Stimulated activated CD8-positive, alpha-beta memory T cell treated with anti-CD3 and anti-CD28 coated beads, Interleukin-4, amount 100 ng/mL, for 24 hours (primary cell): ENCODE results near the gene DGCR6L.
A peak's percentile ranks its signal among the peaks of the same experiment; 100 is the strongest.
"Not testable (repeated sequence)": the region's sequence is repeated elsewhere in the genome, so short reads cannot be mapped to it uniquely, and the experiment has no call there.

Source experiments
- DNase-seq: peaks from one replicate; pipeline ENCODE4 v3.0.0-alpha.2; 2020; ENCODE audit warnings: low read depth

Gene DGCR6L

DNA sequence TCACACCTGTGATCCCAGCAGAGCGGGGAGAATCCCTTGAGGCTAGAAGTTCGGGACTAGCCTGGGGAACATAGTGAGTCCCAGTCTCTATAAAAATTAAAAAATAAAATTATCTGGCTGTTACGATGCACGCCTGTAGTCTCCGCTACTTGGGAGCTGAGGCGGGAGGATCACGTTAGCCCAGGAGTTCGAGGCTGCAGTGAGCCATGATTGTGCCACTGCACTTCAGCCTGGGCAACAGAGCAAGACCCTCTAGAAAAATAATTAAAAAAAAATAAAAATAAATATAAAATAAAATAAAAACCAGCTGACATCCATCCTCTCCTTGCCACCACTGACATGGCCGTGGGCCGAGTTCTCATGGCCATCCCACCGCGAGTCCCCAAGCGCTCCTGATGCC lies 44.0 kb downstream of the DGCR6L start:
- DNase-seq, result no peak

DNA sequence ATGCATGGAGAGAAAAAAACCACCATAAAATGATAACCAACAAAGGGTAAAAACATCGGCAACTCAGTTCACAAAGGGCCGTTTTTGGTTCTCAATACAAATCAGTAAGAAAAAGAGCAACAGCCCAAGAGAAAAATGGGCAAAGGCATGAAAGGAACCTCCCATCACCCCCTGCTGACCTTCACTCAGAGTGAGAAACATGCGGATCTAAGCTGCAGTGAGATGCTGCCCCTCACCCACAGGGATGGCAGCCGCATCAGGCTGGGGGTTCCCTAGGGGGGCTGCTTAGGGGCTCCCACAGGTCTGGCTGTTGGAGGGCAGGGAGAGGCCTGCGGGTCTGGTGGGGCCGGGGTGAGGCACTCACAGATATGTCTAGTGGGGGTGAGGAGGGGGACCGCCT lies 44.5 kb downstream of the DGCR6L start:
- not testable (repeated sequence) for DNase-seq

DNA sequence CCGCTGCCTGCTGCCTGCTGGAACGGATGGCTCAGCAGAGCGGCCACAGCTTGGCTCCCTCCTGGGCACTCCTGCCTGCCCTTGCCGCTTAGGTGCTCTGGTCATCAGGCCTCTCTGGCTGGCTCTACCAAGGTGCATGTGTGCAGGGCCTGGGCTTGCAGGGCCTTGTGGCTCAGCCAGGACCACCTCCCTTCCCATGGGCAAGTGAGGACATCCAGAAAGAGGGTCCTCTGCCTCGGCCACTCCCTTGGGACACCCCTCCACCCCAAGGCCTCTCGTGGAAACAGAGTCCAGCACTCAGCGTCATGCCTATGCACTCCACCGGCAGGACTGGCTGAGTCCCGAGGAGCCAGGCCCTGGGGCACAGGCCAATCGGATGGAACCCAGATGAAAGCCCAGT lies 45.5 kb downstream of the DGCR6L start:
- not testable (repeated sequence) for DNase-seq

DNA sequence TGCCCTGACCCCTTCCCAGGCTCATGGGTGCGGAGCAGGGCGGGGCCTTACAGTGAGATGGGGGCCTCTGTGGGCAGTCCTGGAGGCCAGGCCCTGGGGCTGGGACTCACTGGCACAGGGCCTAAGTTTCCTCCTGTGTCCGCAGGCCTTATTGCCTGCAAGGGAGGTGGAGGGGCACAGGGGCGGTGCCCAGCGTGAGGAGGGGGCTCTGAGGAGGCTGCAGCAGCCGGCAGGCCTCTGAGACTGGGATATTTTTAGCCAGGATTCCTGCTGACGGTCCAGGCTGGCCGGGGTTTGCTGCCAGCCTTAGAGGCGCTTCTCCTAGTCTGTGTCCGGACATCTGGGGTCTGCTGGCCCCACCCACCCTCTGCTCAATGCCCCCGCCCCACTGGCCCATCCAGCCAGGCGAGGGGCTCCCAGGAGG lies 46.1 kb downstream of the DGCR6L start:
- DNase-seq, result no peak

DNA sequence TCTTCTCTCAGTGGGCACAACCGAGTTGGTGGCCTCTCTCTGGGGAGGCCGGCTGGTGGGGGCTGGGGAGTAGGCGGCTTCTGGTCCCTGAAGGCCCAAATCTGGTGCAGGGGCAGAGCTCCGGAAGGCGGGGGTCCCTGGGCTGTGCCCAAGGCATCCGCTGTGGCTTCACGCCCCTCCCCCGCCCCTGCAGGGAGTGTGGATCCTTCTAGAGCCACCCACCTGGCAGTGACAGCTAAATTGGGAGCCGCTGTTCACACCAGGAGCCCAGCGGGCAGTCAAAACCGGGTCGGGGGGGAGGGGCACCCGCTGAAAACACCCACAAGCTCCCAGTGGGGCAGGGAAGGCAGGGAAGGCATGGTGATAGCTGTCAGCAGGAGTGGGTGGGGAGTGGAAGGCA lies 47.2 kb downstream of the DGCR6L start:
- DNase-seq, result no peak

DNA sequence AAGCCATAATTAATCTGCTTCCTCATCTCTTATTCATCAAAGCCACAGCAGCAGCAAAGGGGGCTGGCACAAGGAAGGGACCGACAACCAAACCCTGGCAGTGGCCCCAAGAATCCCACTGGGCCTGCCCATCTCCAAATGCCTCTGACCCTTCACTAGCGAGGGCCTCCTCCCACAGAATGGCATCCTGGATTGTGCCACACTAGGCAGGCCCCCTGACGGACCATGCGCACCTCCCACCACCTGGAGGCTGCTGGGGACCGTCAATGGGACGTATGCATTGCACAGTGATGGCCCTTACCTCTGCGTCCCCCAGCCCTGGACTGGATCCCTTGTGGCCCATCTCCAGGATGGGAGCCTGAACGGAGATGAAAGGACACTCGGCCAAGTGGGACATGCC lies 47.7 kb downstream of the DGCR6L start:
- DNase-seq, result no peak

DNA sequence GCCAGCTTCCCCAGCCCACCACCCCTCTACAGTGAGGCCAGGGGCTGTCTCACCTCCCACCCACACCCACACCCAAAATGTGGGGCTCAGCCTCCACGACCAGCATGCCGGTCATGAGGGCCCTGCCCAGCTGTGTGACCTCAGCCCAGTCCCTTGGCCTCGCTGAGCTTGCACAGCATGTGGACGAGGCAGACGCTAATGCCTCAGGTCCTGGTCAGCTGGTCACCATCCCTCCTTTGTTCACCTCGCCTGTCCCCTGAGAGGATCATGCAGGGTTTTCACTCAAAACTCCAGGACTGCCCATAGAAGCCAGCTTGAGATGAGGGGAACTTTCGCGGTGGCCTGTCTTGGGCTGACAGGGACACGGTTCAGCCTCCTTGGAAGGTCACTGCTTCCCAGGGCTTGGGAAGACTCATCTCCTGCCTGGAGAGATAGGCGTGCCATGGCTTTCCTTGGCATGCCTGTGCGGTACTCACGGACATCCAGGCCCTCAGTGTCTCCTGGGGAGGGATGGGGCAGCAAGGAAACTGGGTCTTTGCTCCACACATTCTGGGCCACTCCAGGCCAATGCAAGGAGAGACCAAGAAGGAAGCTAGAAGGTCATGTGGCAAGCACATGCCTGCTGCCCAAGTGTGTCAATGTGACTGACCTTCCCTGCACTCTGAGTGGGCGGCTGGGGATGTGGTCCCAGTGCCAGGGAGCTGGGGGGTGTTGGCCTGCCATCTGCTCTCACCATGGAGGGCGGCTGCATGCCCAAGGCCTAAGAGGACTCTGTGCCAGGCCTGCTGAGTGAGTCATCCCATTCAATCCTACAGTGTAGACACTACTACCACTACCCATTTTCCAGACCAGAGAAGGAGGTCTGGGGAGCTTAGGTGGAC lies 48.5 kb downstream of the DGCR6L start:
- no peak for DNase-seq

DNA sequence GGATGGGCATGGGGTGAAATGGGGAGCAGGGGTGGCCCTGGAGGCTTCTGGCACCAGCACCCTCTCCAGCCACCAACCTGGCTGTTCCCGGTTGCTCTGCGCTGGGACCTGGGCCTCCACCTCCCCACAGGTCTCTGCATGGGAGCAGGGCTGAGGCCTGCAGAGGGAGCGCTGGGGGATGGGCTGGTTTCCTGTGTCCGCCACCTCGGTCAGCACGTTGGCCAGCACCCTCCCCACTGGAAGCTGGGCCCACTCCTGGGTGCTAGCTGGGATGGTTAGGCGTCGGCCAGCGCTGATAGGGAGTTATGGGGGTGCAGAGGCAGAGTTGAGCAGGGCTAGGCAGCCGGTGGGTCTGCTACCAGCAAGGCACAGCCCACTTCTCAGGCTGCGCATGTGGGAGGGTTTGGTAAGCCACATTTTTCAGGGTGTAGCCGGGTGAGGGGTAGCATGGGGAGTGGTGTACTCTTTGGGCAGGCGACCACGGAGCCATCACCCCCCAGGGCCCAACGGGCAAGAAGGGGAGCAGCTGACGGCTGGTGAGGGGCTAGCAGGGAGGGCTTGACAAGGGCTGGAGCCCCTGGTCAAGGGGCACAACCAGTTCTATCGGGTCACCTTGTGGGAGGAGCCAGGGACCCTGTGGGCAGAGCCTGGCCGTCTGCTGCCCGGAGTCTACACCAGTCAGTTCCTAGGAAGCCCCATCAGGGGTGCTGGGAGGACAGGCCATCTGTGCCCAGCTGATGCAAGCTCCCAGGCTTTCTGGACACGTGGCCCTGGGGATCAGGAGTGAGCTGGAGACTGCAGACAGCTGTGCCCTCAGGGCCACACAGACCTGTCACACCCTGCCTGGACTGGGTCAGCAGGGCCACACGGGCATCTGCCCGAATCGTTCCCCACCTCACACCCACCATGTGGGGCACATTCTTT lies 49.4 kb downstream of the DGCR6L start:
- not testable (repeated sequence) for DNase-seq

DNA sequence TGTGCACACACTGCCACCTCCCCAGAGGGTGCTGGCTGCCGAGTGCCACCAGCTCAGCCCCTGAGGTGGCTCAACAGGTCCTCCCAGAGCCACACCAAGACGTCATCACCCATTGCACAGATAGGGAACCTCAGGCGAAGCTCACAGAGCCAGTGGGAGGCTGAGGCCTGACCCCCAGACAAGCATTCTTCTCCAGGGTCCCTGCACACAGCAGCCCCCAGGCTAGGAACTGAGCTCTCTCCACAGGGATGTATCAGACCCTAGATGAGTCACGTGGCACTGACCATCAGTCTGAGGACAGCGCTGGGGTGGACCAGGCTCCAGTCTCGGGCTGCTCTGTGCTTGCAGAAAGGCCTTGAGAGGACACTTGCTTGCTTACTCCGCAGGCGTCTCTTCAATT lies 50.2 kb downstream of the DGCR6L start:
- not testable (repeated sequence) for DNase-seq

DNA sequence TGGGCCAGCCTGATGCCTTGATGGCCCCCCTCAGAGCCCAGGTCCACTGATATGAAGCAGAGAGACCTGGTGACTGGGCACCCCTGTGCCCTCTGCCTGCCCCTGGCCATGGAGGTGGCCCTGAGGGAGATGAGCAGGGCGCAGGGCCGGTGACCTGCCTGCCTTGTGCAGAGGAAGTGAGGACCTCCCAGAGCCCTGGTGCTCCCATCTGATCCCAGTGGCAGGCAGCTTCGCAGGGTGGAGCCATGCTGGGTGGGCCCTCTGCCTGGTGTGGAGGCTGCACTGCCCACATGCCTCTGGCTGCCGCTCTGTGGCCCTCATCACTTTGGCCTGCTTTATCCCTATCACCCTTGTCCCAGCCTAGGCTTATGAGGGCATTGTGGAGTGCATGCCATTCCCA lies 50.7 kb downstream of the DGCR6L start:
- not testable (repeated sequence) for DNase-seq

DNA sequence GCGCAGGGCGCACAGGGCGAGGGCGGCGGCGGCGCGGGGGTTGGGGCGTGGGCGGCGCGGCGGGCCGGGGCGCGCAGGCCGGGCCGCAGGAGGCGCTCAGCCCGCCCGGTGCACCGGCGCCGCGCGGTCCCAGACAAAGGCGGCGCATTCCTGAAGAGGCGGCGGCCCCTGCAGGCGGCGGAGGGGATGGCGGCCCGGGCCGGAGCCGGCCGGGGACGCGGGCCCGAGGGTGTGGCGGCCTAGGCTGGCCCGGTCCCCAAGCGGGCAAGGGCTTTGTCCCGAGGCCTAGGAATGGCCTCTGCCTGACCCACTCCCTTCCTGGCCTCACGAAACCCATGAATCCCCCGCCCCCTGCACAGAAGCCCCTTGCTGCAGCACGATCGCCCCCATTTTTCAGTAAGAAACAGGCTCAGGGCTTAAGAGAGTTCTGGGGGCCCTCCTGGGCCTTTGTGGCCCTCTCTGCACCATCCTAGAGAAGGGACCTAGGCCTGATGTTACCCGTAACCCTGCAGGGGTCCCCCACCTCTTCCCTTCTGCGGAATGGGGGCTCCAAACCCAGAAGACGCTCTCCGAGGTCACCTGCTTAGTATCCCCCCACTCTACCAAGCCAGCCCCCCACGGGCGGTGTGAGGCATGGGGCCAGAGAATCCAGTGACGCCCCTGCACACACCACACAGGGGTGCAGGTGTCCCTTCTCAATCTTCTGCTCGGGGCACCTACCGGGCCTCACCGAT lies 51.4 kb downstream of the DGCR6L start, which contains the start of gene RTN4R:
TSS of gene RTN4R (minus strand) at position 40 of the 734 bp plus-strand sequence. CDS start 226 bp downstream, outside the sequence.
- DNase-seq, result peak; percentile 44

DNA sequence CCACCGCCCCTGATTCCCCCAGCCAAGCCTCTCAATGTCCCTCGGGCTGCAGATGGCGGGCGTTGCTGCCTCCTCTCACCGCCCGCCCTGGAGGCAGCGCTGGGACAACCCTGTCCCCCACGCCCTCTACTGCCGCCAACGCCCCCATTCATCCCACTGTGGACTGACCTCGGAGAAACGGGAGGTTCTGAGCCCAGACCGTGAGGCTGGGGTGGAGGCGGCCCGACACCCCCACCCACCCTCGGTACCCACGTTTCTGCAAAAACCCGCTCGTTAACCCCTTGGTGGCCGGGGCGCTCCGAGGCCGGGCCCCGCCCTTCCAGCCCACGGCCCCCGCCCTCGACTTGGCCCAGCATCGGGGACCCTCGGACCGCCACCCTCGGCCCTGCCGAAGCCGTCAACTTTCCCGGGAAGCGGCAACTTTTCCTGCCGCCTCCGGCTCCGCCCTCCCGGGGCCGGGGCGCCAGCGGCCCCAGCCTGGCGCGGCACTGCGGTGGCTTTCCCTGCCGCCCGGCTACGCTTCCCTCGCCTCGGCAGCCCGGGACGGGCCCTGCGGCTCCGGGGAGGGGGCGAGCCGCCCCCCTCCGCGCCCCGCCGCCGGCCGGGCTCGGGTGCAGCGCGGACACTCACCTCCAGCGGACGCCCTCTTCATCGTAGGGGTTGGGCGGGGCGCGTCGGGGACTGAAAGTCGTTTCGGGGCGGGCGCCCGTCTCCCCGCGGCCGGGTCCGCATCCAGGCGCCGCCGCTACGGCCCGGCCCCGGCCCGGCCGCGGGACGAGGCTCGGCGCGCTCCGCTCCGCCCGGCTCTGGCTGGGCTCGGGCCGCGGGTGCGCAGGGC lies 52.2 kb downstream of the DGCR6L start:
- no peak for DNase-seq

DNA sequence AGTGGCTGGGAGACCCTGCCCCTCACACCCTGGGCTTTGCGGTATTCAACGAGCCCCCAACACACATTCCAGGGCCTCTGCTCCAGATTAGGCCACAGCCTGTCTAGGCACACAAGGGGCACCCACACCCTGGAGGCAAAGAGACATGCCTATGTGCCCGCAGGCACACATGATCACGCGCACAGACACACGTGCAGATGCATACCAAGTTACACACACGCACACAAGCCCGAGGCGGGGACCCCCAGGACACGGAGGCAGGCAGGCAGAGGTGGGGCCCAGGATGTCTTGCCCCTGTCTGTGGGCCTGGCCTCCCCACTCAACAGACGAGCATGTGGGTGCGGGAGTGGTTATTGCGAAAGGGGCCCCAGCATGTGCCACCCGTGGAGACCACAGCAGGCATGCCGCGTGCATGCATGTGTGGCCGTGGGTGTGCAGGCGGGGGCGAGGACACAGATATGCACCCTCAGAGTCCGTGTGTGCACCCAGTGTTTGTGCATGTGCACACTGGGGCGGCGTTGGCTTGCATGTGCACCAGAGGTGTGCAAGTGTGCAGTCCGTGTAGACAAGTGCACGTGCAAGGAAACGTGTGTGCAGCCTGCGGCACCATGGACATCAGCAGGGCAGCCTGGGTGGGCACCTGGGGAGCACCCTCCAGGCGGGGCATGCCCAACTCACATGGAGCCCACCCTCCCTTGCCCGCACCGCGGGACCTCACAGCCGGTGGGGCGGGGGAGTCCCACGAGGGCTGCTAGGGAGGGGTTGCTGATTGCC lies 53.0 kb downstream of the DGCR6L start:
- not testable (repeated sequence) for DNase-seq

DNA sequence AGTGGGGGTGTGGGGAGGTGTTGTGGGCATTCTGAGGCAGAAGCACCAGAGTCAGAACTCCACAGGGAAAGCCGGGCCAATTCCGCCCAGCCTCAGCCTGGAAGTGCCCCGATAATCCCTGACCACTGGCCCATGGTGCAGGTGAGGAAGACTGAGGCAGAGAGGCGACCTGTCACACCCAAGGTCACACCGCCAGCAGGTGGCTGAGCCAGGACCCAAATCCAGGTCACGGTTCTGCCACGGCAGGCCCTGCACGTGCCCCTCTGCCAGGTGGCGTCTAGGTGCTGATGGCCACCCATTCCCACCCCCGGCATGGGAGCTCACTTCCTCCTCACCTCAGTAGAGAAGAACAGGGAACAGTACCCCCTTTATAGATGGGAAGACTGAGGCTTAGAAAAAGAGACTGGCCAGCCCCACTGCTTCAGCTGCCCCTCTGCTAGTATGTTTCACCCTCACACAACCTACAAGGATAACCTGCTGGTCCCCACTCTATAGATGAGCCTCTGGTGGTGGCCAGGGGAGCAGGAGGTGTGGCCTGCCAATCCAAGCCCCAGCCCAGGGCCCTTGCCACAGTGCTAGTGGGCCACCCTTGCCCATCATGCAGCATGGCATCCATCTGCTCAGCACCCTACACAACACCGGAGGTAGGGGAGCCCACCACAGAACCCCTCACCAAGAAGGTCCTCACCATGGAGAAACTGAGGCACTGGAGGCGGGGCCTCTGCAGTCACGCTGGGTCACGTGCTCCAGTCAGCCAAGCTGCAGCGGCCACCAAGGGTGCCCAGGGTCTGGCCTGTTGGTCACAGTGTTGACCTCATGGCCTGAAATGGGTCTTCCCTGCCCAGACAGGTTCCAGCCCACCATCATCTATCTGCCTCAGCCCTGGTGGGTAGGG lies 53.8 kb downstream of the DGCR6L start:
- DNase-seq, result not testable (repeated sequence)

DNA sequence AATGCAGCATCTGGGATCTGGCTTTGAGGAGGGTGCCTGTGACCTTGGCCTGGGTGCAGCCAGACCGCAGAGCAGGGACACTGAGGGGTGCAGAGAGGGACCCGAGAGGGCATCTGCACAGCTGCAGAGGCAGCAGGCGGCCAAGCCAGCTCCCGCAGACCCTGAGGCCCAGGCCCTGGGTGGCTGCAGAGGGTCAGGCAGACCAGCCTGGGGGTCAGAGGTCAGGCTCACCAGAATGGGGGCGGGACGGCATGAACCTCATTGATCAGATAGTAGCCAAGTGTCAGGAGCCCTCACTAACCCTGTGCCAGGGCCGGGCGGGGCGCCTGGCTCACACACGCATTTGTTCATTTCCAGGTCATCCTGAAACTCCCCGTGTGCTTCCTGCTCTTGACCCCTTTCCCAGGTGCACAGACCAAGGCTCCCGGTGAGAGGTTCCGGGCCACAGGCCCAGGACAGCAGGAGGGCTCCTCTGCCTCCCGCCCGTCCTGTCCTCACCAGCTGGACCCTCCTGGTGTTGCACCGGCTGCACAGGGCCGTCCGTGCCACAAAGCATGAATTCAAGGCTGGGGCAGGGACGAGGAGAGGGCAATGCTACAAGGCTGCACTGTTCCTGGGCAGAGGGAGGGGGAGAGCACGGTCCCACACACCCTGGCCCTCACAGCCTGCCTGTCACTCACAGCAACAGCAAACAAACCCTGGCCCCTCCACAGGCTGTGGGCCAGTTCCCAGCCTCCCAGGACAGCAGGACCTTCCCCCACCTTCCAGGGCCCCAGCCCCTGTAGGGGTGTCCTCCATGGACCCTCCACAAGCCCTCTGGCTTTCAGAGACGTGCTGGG lies 55.0 kb downstream of the DGCR6L start:
- no peak for DNase-seq
